GM18502 (cell line): ENCODE data around the gene CUX1.
A peak's percentile ranks its signal among the peaks of the same experiment; 100 is the strongest.
"Not testable (repeated sequence)": the region's sequence is repeated elsewhere in the genome, so short reads cannot be mapped to it uniquely, and the experiment has no call there.

ENCODE experiments used
- ATAC-seq: cut with Tn5 transposase; IDR thresholded peaks from one replicate; pipeline ENCODE4 v1.9.1; 2021; ENCODE audit warnings: mild to moderate bottlenecking; ENCODE audit not compliant: unreplicated experiment, poor library complexity

The CUX1 gene

DNA sequence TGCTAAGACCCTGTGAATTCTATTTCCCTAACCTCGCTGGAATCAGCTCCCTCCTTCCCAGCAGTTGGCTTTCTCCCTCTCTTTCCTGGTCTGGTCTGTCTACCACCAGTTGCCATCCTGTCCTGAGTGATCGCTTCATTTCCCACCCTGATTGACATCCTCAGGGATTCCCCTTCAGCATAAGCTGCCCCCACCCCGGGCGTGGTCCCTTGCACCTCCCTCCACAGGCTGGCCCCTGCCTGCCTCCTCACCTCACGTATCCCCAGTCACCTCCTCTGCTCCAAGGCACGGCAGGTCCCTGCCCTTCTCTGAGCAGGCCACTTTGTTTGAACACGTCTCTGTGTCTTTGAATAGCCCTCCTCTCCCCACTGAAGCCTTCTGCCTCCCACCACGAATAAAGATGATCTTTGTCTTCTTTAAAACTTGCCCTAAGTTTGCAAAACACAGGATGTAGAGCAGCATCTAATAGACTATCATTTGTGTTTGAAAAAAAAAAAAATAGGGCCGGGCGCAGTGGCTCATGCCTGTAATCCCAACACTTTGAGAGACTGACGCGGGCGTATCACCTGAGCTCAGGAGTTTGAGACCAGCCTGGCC lies 233.5 kb downstream of the CUX1 start:
- ATAC-seq, result no peak

GRCh38 chr7:102051736-102052135 lies 234.3 kb downstream of the CUX1 start:
- not testable (repeated sequence) for ATAC-seq

DNA sequence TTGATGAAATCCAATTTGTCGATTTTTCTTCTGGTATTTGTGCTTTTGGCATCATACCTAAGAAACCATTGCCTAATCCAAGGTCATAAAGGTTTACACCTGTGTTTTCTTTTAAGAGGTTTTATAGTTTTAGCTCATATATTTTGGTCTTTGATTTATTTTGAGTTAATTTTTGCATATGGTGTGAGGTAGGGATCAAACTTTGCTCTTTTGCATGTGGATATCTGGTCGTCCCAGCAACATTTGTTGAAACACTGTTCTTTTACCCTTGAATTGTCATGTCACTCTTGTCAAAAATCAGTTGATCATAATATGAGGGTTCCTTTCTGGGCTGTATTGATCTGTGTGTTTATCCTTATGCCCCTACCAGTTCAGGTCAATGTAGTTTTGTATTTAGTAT lies 236.7 kb downstream of the CUX1 start:
- ATAC-seq, result no peak

DNA sequence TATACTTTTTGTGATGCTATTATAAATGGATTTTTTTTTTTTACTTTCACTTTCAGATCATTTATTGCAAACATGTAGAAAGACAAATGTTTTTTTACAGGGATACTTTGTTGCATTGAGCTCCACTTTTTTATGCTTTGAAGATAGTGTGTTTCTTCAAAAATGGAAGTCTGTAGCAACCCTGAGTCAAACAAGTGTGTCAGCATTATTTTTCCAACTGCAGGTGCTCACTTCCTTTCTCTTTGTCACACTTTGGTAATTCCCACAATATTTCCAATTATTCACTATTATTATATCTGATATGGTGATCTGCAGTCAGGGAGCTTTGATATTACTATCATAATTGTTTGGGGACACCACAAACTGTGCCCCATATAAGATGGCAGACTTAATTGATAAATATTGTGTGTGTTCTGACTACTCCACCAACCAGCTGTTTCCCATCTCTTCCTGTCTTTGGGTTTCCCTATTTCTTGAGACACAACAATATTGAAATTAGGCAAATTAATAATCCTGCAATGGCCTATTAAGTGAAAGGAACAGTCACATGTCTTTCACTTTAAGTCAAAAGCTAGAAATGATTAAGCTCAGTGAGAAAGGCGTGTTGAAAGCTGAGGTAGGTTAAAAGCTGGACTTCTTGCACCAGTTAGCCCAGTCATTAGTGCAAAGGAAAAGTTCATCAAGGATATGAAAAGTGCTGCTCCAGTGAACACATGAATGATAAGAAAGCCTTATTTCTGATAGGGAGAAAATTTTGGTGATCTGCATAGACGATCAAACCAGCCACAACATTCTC lies 238.0 kb downstream of the CUX1 start:
- no peak for ATAC-seq

GRCh38 chr7:102059524-102059923 lies 242.1 kb downstream of the CUX1 start:
- no peak for ATAC-seq

DNA sequence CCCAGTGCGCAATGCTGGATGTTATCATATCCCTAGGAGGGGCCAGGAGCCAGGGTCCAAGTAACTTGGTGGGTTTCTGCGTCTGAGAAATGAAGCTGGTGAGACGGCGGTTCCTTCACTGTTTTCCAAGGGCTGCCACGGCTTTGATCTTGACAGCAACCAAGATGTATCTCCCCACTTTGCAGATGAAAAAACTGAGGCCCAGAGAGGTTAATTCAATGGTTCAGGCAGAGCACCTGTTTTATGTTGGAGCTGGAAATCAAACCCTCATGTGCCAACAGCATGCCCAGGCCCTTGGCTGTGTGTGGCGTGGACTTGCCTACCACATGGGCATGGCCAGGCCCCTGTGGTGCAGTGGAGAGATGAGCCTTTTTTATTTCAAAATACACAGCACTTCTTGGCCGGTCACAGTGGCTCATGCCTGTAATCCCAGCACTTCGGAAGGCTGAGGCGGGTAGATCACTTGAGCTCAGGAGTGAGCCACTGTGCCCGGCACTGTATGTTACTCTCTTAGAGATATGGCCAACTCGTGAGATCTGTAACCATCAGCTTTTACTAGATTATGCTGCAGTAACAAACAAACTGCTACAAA lies 244.0 kb downstream of the CUX1 start:
- ATAC-seq, result no peak

DNA sequence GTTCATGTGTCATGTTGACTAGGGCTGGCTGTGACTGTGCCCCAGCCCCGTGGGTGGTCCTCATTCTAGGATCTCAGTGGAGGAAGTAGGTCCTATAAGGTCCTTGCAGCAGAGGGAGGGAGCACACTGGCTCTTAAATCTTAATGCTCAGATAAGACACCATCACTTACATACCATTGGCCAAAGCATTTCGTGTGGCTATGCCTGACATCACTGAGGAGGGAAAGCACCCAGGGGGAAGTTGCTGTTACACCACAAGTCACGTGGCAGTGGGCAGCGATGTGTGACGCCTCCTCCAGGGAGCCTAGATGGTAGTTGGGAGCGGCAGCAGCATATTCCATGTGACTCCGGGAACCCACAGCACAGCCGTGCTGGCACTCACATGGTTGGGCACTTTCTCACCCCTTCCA lies 244.6 kb downstream of the CUX1 start:
- peak; percentile 92 for ATAC-seq

DNA sequence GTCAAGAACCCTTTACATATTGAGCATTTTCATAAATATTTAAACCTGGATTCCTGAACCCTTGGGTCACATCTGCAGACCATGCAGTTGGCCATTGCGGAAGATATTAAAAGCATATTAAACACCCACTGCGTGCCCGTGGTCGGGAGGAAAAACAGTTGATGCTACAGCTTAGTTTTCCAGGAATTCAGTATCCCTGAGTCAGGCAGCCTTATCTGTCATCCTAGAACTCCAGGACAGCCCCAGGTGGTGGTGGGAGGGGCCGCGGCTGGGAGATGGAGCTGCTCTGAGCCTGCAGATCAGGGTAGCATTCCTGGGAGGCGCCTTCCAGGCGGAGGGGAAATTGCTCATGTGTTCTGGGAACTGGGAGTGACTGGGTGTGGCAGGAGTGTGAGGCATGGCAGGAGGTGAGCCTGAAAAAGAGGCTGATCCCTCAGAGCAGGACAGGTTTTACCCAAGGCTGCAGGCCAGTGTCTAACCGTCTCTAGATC lies 246.3 kb downstream of the CUX1 start:
- no peak for ATAC-seq

DNA sequence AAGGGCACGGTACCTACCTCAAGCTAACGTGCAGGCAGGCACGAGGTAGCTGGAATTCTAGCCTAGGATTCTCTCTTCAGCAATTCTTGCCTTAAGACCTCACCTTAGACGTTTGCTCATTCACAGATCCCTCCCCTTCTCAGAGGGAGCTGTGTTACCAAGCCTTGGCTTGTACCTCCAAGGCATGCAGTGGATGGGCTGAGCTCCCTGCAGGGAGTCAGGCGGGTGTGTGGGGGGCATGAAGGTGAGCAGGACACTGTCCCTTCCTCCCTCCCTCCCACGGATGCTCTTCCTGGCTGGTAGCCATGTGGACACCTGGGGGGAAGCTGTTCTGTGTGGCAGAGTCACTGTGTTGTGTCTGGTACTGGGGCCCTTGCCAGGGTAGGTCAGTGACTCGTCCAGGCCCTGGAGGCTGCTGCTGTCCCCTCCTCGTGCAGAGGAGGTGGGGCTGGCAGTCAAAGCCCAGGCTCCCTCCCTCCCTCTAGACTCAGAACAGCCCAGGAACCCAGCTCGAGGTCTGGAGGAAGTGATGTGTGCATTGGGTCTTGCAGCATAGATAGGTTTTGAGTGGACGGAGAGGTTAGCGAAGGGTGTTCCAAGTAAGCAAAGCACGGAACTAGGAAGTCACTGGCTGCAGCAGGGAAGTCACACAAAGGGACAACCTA lies 247.1 kb downstream of the CUX1 start:
- no peak for ATAC-seq

- no peak for ATAC-seq
Observed at GRCh38 chr7:102065226-102065625, 247.8 kb downstream of the CUX1 start.

GRCh38 chr7:102066476-102066875 lies 249.1 kb downstream of the CUX1 start:
- no peak for ATAC-seq

DNA sequence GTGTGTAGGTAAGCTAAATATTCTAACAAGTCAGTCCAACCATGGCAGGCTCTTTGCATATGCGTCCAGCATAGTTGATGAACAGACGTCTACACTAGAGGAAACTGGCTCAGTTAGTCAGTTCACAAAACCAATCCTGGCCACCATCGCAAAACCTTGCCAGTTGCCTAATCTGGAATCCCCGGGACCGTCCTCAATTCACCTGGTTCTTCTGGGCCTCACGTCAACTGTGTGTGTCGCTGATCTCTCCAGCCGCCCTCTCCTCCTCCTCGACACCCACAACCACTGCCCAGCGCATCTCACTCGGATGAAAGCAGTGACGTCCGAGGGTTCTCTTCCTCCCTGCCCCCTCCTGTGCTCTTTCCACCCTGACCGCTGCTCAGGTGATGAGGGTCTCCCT lies 251.4 kb downstream of the CUX1 start:
- no peak for ATAC-seq

DNA sequence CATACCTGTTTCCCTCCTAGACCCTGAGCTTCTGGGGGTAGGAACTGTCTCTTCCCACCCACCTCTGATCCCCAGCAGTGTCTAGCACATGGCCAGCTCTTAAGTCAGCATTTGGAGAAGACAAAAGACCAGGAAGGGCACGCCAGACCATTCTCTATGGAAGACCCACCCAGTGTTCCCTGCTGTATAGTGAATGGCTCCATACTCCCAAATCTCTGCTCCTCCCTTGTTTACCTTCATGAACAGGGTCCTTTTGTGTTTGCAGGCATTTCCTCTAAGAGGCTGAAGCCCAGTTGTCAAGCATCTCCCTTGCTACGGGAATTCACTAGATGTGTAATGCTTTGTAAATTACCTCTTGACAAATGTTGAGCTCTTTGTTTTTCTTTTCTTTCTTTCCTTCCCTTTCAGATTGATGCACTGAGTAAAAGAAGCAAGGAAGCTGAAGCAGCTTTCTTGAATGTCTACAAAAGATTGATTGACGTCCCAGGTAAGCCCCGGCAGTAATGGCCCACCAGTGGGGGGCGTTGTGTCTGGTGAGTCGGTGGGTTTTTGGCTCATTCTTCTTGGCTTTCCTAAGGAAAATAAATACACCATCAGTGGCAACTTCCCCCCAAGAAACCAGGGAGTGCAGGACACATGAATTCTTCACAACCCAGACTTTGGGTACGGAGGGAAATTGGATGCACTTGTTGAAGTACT lies 252.7 kb downstream of the CUX1 start:
- ATAC-seq, result no peak

GRCh38 chr7:102072003-102072402 lies 254.6 kb downstream of the CUX1 start:
- ATAC-seq, result no peak

- ATAC-seq, result no peak
Observed at GRCh38 chr7:102072636-102073209, 255.3 kb downstream of the CUX1 start.

DNA sequence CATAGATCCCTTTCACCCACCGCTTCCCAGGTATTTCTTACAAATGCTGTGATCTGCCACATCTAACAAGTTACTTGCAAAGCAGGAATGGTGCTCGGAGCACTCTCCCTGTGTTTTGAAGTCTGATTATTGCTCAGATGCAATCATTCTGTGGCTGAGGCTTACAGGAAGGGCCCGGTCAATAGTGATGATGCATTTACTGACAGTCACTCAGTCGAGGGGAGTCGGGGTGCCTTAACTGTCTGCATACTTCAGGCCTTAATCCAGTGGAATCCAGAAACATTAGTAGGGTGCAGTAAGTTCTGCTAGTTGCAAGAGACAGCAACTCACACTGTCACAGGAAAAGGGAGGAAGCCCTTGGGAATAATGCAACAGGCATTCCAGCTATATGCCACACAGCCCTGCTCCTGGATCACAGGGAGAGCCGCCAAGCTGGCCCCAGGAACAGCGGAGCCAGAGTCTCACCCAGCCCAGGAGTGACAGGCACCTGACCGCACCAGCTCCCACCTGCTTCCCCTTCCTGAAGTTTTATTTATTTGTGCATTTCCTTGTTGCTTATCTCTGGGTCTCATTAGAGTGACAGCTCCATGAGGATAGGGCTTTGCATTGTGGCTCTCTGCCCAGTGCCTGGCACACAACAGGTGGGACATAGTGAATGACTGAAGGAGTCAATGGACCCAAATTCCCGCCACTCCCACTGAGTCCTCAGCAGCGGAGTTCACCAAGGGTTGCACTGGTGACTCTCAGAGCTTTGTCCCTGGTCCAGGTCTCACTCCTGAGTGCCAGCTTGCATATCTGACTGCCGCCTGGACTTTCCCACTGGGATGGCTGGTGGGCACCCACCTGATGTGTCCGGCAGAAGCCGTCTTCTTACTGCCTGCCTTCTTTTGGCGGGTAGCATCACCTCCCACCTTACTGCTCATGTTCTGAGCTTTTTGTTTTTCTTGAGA lies 256.8 kb downstream of the CUX1 start:
- no peak for ATAC-seq

DNA sequence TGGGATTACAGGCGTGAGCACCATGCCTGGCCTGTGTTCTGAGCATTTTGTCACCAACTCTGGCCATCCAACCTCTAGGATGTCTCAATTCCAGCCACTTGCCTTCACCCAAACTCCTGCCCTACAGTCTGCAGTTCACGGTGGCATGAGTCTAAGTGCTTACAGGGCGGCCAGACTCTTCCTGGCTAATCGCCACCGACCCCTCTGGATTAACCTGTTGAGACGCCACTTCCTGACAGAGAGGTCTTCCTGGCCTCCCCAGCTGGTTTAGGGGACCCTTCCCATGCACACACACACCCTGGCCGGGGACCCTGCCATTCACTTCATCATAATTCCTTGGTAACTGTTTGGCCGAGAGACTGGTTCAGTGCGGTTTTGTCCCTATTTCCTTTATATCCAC lies 257.7 kb downstream of the CUX1 start:
- ATAC-seq, result no peak

- no peak for ATAC-seq
Observed at GRCh38 chr7:102075553-102076135, 258.2 kb downstream of the CUX1 start.

- ATAC-seq, result no peak
Observed at GRCh38 chr7:102077081-102077480, 259.7 kb downstream of the CUX1 start.
